Measurements from ENCODE around the gene LIMS3. TPM values are rescaled to one million over a fixed set of nuclear protein-coding genes. Genes with fewer than 3 reads are reported as not detected.
"Not testable (repeated sequence)": the region's sequence is repeated elsewhere in the genome, so short reads cannot be mapped to it uniquely, and the experiment has no call there.

Gene LIMS3
- 1.7 and 9.3 TPM in 2 replicates for total RNA-seq

DNA sequence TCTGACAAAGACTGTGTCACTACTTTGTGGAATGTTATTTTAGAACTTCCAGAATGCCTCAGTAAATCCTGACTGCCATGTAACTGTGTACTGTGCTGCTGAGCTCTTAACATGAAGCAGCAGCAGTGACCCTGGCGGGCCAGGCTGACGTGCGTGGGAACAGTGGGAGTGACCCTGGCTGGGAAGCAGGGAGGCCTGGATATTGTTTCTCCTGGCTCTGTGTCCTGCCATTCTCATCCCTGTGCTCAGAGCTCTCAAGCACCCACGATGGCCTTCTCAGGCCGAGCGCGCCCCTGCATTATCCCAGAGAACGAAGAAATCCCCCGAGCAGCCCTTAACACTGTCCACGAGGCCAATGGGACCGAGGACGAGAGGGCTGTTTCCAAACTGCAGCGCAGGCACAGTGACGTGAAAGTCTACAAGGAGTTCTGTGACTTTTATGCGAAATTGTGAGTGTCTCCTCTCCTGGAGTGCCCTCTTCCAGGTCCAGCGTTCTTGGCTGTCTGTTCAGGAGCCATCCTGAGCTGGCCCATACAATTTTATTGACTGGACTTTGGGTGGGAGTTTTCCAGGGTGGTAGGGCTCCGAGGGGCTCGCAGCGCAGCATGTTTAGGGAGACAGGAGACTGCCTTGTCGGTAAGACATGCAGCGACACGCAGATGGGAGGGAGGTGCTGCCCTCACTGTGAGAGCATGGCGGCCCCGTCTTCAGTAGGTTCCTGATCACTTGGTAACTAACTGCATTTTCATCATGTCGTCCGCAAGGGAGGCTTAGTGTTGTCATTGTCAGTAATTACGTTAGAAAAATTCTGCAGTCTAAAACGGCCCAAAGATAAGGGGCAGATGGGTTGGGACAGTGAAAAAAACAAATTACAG is at the start of gene LIMS3:
Gene LIMS3, plus strand, starts transcription at position 227 of the 875 bp plus-strand sequence. Its CDS starts 41 bp downstream, at position 268.
- not testable (repeated sequence) for H3K4me3 ChIP-seq (ENCODE audit: low read depth, low read length); DNase-seq (ENCODE audit: low read depth)

- not testable (repeated sequence) for H3K4me3 ChIP-seq (ENCODE audit: low read depth, low read length); DNase-seq (ENCODE audit: low read depth)
These were observed 27.2 kb upstream of the LIMS3 start for GRCh38 chr2:109871129-109871751.

DNA sequence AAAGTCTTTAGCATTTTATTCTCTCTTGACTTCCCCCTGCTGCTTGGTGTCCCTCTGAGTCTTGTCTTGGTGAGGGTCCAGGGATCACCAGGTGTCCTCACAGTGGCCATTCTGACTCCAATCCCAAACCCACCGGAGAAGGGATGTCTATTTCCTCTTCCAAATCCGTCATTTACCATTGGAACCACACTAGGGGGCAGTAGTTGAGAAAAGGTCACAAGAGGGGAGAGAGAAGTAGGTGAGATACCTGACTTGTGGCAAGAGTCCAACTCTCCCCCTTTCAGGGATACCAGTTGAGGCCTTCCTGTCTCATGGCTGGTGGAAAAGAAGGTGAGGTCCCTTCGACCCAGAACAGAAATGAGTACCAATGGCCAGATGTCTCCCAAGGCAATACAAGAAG is 21.9 kb upstream of the LIMS3 start:
- DNase-seq (ENCODE audit: low read depth); H3K4me3 ChIP-seq (ENCODE audit: low read depth, low read length): not testable (repeated sequence)

DNA sequence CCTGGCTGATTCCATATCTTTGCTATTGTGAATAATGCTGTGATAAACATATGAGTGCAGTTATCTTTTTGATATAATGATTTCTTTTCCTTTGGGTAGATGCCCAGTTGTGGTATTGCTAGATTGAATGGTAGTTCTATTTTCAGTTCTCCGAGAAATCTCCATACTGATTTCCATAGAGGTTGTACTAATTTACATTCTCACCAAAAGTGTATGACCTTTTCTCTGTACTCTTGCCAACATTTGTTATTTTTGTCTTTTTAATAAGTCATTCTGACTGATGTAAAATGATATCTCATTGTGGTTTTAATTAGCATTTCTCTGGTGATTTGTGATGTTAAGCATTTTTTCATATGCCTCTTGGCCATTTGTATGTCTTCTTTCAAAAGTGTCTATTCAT is 16.4 kb upstream of the LIMS3 start:
- not testable (repeated sequence) for DNase-seq (ENCODE audit: low read depth)

GRCh38 chr2:109888414-109888813 is 10.1 kb upstream of the LIMS3 start:
- not testable (repeated sequence) for DNase-seq (ENCODE audit: low read depth); H3K4me3 ChIP-seq (ENCODE audit: low read depth, low read length)

More for the DNA sequence above, 16.4 kb upstream of the LIMS3 start:
- H3K4me3 ChIP-seq (ENCODE audit: low read depth, low read length) = not testable (repeated sequence)

DNA sequence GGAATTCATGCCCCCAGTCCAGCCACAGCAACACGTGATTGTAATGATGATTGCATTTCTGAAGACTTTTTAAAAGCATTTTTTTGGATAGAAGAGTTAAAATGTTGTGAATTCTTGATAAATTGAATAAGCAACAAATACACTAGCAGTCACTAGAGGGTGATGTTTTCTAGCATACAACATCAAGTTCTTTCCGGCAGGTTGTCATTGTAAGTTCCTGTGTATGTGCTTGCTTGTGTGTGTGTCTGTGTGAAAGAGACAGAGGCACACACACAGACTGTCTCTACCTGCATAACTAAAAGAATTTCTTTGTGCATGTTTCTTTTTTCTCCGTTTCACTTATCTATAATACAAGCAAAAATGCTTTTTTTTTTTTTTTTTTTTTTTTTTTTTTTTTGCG is 8.6 kb upstream of the LIMS3 start:
- not testable (repeated sequence) for H3K4me3 ChIP-seq (ENCODE audit: low read depth, low read length); DNase-seq (ENCODE audit: low read depth)

DNA sequence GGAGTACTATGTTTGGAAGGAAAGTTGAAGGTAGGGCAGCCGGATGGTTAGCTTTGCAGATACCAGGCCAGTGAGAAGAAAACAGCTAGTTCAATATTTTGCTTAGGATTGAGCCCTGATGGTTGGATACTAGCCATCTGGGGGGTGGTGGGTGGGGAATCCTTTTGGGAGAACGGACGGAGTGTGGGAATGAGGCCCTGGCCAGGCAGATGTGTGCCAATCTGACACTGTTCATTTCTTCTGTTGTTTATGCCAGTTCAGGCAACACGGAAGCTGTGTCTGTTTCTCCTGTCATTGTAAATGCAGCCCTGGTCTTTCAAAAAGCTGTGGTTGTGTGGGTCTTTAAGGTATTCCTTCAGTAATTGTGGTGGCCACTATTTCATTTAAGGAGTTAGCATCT is 7.5 kb upstream of the LIMS3 start:
- not testable (repeated sequence) for H3K4me3 ChIP-seq (ENCODE audit: low read depth, low read length); DNase-seq (ENCODE audit: low read depth)

DNA sequence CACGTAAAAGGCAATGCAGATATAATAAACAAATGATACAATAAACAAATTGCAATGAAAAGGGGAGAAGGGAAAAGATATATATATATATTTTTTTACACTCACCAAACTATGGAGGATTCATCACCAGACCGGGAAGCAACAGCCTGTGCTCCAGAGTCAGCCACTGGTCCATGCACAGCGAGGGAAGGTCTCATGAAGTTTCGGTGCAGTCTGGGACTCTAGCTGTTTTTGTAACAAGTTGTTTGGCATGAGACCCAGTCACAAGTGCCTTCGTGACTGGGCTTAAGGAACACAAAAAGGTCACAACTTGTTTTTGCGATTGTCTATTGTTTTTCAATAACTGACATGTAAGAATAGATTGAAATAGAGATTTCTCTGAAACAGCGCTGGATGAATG is 4.8 kb upstream of the LIMS3 start:
- not testable (repeated sequence) for H3K4me3 ChIP-seq (ENCODE audit: low read depth, low read length); DNase-seq (ENCODE audit: low read depth)

DNA sequence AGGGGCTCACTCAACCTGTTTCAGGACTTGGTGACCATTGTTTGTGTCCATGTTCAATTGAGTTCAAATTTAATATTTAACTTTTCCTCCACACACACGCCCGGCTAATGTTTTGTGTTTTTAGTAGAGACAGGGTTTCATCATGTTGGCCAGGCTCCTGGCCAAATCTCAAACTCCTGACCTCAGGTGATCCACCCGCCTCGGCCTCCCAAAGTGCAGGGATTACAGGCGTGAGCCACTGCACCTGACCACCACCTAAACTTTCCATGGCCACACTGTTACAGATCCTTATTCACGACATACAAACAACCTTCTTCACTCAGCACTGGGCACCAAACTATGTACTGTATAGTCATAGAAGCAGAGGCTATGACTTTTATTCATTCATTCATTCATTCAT is 4.3 kb upstream of the LIMS3 start:
- H3K4me3 ChIP-seq (ENCODE audit: low read depth, low read length) = not testable (repeated sequence)

DNA sequence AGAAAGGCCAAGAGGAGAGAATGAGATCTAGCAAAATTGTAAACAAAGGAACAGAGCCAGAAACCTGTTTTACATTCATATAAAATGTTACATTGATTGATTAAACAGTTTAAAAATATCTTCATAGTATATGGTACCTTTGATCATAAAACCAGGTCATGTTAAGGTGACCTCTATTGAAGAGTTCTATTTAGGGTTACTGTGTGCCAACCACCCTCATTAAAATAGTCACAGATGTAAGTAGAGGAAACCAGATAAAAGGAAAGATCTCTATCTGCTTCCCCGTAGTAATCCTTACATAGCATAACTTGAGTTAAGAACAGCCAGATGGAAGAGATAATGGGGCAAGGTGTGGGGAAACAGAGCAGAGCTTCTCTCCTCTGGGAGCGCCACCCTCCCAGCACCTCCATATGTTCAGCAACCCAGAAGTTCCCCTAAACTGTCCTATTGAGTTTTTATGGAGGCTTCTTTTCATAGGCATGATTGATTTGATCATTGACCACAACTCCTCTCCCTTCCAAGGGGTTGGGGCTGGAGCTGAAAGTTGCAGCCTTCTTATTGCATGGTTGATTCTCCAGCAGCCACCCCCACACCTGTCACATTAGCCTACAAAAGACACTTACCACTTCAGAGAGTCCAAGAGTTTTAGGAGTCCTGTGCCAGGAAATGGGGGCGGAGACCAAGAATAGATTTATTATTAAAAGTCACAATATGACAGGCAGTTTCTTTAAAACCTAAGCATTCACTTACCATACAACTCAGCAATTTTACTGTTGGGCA is 3.2 kb upstream of the LIMS3 start:
- not testable (repeated sequence) for H3K4me3 ChIP-seq (ENCODE audit: low read depth, low read length); DNase-seq (ENCODE audit: low read depth)

More for the DNA sequence above, 4.3 kb upstream of the LIMS3 start:
- not testable (repeated sequence) for DNase-seq (ENCODE audit: low read depth)

DNA sequence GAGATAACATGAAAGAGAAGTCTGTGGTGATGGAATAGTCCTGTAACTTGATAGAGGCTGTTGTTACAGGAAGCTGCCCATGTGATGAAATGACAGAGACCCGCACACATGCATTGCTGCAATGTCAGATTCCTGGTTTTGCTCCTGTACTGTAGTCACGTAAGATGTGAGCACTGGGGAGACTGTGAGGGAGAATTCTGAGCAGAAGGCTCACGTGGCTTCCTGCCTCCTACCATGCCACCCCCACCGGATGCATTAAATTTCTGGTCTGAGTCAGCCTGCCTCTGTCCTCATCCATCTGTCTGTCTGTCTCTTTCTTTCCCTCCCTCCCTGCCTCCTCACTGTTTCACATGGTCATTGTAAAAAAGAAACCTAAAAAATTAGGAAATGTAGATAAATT is 2.3 kb upstream of the LIMS3 start:
- DNase-seq (ENCODE audit: low read depth); H3K4me3 ChIP-seq (ENCODE audit: low read depth, low read length): not testable (repeated sequence)

DNA sequence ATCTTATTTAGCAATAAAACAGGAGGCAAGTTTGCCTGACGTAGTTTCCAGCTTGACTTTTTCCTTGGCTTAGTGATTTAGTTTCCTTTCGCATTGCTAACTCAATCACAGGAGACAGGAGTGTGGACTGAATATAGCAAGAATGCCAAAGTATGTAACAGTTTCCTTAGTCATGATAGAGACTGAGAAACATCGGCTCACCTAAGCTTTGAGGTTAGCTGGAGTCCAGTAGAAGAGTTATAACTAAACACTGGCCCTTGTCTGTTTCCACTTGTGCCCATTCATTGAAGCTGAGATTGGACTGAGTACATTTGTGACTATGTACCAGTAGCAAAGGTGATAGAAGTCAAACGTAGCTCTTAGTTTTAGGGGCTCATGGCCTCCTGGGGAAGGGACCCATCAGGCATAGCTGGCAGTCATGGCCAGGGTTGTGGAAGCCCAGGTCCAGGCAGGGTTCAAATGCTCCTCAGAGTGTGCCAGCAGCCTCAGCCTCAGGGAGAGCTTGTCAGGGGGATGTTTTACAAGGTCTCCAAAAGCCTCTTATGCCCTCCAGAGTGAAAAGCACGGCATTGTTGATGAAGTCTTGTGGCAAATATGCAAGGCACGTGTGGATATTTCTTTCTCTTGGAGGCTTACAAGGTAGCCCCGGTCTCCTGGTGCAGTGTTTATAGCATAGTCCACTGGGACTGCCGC is 573 bp upstream of the LIMS3 start:
- H3K4me3 ChIP-seq (ENCODE audit: low read depth, low read length); DNase-seq (ENCODE audit: low read depth): not testable (repeated sequence)

- DNase-seq (ENCODE audit: low read depth); H3K4me3 ChIP-seq (ENCODE audit: low read depth, low read length): not testable (repeated sequence)
These were observed 7.3 kb downstream of the LIMS3 start for GRCh38 chr2:109905796-109906195.

GRCh38 chr2:109908626-109909025 is 10.1 kb downstream of the LIMS3 start:
- DNase-seq (ENCODE audit: low read depth); H3K4me3 ChIP-seq (ENCODE audit: low read depth, low read length): not testable (repeated sequence)

DNA sequence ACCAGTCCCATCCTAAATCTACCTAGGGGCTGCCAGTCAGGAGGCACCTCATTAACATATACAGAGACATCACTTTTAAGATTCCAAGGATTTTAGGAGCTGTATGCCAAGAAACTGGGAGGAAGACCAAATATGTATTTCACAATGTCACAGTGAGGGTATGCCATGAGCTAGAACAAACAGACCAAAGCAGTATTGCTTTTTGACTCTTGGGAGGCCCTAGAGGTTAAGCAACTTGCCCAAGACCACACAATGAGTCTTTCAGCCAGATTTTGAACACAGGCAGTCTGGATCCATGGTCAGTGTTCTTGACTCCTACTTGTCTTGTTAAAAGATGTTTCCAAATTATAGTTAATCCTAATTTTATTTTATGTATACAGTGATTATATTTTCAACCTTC is 12.3 kb downstream of the LIMS3 start:
- H3K4me3 ChIP-seq (ENCODE audit: low read depth, low read length); DNase-seq (ENCODE audit: low read depth): not testable (repeated sequence)

GRCh38 chr2:109913911-109914310 is 15.4 kb downstream of the LIMS3 start:
- not testable (repeated sequence) for DNase-seq (ENCODE audit: low read depth); H3K4me3 ChIP-seq (ENCODE audit: low read depth, low read length)

DNA sequence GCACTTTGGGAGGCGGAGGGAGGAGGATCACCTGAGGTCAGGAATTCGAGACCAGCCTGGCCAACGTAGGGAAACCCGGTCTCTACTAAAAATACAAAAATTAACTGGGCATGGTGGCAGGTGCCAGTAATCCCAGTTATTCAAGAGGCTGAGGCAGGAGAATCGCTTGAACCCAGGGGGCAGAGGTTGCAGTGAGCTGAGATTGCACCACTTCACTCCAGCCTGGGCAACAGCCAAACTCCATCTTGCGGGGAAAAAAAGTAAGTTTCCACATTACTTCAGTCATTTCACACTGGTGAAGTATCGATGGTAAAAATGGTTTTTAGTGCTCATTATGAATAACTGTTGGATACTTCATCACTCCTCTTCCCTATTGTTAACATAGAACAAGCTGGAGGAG is 16.1 kb downstream of the LIMS3 start:
- not testable (repeated sequence) for H3K4me3 ChIP-seq (ENCODE audit: low read depth, low read length); DNase-seq (ENCODE audit: low read depth)

DNA sequence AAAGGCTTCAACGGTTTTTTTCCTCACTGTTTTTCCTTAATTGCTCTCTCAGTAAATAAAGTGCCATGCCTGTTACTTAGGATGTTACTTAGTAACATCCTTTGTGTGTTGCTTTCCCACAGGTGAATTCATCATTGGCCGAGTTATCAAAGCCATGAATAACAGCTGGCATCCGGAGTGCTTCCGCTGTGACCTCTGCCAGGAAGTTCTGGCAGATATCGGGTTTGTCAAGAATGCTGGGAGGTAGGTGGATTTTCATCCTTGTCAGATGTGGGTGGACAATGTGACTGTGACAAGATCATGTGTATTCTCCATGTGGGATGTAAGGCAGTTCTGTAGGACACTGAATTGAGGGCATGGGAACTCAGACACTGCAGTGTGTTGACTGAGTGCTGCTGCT is 17.3 kb downstream of the LIMS3 start:
- not testable (repeated sequence) for DNase-seq (ENCODE audit: low read depth); H3K4me3 ChIP-seq (ENCODE audit: low read depth, low read length)

DNA sequence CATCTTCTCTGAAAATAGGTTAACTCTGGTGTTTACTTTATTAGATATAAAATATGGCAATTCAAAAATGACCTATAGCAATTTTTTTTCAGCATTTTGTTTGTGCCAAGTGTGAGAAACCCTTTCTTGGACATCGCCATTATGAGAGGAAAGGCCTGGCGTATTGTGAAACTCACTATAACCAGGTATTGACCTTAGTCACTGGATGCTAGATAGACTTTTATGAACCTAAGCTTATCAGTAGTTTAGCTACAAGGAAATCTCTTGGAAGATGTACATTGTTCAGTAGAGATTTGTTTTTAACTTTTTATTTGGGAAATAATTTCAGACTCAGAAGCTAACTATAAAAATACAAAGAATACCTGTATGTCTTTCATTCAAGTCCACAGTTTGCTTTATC is 21.7 kb downstream of the LIMS3 start:
- not testable (repeated sequence) for H3K4me3 ChIP-seq (ENCODE audit: low read depth, low read length); DNase-seq (ENCODE audit: low read depth)

Data from epithelial cell of proximal tubule (primary cell).